Ishikawa (cell line): ENCODE measurements around the gene SNORC.

Experiments used
- CEBPB ChIP-seq: IDR thresholded peaks from 2 replicates; pipeline ENCODE4 v1.6.1; 2012
- CREB1 ChIP-seq: IDR thresholded peaks from 2 replicates; pipeline ENCODE4 v1.6.1; 2012; ENCODE audit warnings: low read depth
- EP300 ChIP-seq: IDR thresholded peaks from 2 replicates; pipeline ENCODE4 v1.6.1; 2012; ENCODE audit warnings: borderline replicate concordance
- NFIC ChIP-seq: IDR thresholded peaks from 2 replicates; pipeline ENCODE4 v1.6.1; 2012
- RAD21 ChIP-seq: IDR thresholded peaks from 2 replicates; pipeline ENCODE4 v1.6.1; 2012; ENCODE audit warnings: low read depth
- TAF1 ChIP-seq: IDR thresholded peaks from 2 replicates; pipeline ENCODE4 v1.6.1; 2012; ENCODE audit warnings: low read depth, mild to moderate bottlenecking
- TCF12 ChIP-seq: IDR thresholded peaks from 2 replicates; pipeline ENCODE4 v1.6.1; 2012; ENCODE audit warnings: low read depth
- TEAD4 ChIP-seq: IDR thresholded peaks from 2 replicates; pipeline ENCODE4 v1.6.1; 2012
- YY1 ChIP-seq: IDR thresholded peaks from 2 replicates; pipeline ENCODE4 v1.6.1; 2012; ENCODE audit warnings: low read depth
- ZBTB7A ChIP-seq: IDR thresholded peaks from 2 replicates; pipeline ENCODE4 v1.6.1; 2012; ENCODE audit warnings: low read depth
- TF ChIP-seq, protein P1 (sequence below): IDR thresholded peaks from 2 replicates; pipeline ENCODE4 v1.6.1; 2012; ENCODE audit warnings: low read depth, mild to moderate bottlenecking
- TF ChIP-seq, protein P2 (sequence below): IDR thresholded peaks from 2 replicates; pipeline ENCODE4 v1.6.1; 2012
- TF ChIP-seq, protein P3 (sequence below): IDR thresholded peaks from 2 replicates; pipeline ENCODE4 v1.6.1; 2012

DNA sequence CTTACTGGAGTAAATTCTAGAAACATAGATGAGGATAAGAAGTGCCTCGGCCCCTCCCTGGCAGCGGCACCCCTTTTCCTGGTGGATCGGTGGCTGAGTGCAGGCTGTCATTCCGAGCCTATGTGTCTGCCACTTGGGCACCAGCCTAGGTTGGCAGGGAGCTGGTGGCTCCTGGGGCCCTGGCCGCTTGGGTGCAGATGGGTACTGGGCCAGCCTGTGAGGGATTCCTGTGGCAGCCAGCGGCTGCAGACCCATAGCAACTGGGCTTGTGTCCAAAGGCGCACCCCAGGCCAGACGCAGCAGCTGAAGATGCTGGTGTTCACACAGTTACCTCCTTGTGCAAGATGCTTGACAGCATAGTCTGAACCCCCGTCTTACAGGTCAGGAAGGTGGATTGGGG is 2.8 kb downstream of the SNORC start:
- no peak for TF ChIP-seq EP300
- no peak for TF ChIP-seq TAF1
- no peak for TF ChIP-seq NFIC
- no peak for TF ChIP-seq TCF12
- TF ChIP-seq TEAD4: no peak
- TF ChIP-seq, protein P1, sequence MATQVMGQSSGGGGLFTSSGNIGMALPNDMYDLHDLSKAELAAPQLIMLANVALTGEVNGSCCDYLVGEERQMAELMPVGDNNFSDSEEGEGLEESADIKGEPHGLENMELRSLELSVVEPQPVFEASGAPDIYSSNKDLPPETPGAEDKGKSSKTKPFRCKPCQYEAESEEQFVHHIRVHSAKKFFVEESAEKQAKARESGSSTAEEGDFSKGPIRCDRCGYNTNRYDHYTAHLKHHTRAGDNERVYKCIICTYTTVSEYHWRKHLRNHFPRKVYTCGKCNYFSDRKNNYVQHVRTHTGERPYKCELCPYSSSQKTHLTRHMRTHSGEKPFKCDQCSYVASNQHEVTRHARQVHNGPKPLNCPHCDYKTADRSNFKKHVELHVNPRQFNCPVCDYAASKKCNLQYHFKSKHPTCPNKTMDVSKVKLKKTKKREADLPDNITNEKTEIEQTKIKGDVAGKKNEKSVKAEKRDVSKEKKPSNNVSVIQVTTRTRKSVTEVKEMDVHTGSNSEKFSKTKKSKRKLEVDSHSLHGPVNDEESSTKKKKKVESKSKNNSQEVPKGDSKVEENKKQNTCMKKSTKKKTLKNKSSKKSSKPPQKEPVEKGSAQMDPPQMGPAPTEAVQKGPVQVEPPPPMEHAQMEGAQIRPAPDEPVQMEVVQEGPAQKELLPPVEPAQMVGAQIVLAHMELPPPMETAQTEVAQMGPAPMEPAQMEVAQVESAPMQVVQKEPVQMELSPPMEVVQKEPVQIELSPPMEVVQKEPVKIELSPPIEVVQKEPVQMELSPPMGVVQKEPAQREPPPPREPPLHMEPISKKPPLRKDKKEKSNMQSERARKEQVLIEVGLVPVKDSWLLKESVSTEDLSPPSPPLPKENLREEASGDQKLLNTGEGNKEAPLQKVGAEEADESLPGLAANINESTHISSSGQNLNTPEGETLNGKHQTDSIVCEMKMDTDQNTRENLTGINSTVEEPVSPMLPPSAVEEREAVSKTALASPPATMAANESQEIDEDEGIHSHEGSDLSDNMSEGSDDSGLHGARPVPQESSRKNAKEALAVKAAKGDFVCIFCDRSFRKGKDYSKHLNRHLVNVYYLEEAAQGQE: no peak
- no peak for TF ChIP-seq CEBPB
- TF ChIP-seq YY1: no peak
- TF ChIP-seq, protein P2, sequence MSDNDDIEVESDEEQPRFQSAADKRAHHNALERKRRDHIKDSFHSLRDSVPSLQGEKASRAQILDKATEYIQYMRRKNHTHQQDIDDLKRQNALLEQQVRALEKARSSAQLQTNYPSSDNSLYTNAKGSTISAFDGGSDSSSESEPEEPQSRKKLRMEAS: no peak
- no peak for TF ChIP-seq RAD21
- TF ChIP-seq CREB1: no peak
- TF ChIP-seq ZBTB7A: no peak
- TF ChIP-seq, protein P3, sequence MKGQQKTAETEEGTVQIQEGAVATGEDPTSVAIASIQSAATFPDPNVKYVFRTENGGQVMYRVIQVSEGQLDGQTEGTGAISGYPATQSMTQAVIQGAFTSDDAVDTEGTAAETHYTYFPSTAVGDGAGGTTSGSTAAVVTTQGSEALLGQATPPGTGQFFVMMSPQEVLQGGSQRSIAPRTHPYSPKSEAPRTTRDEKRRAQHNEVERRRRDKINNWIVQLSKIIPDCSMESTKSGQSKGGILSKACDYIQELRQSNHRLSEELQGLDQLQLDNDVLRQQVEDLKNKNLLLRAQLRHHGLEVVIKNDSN: no peak
